GM12891 (cell line): ENCODE measurements around the gene AGFG2.

Source experiments
- PAX5 ChIP-seq: IDR thresholded peaks from 2 replicates; pipeline ENCODE4 v1.6.1; 2011; ENCODE audit warnings: low read length, moderate library complexity, mild to moderate bottlenecking; ENCODE audit not compliant: insufficient read depth, severe bottlenecking
- POLR2A ChIP-seq: IDR thresholded peaks from 2 replicates; pipeline ENCODE4 v1.6.1; 2011; ENCODE audit warnings: low read depth, low read length, control low read depth
- POLR2AphosphoS5 ChIP-seq: IDR thresholded peaks from 2 replicates; pipeline ENCODE4 v1.6.1; 2011; ENCODE audit warnings: low read depth, low read length, control low read depth
- POU2F2 ChIP-seq: IDR thresholded peaks from 2 replicates; pipeline ENCODE4 v1.6.1; 2011; ENCODE audit warnings: low read depth, mild to moderate bottlenecking, control low read depth, low read length, moderate library complexity
- TAF1 ChIP-seq: IDR thresholded peaks from 2 replicates; pipeline ENCODE4 v1.6.1; 2011; ENCODE audit warnings: low read depth, low read length, control low read depth

DNA sequence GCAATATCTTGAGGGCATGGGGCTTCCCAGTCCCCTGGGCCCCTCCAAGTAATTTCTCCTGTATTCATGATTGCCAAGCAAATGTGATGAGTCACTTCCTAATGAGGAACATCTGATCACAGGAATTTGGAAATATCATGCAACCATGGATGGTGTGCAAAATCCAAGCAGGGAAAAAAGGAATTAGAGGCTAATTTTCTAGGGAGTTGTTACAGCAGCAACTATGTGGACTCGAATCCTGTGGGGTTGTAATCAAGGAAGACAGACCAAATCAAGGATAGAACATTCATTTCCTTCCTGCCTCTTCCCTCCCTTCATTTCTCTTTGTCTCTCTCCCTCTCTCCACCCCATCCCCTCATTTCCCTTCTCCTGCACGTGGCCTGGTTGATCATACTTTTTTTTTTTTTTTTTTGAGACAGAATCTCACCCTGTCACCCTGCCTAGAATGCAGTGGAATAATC lies 23.9 kb upstream of the AGFG2 start:
- no peak for TF ChIP-seq TAF1
- no peak for TF ChIP-seq POLR2A
- TF ChIP-seq POLR2AphosphoS5 = no peak
- no peak for TF ChIP-seq POU2F2
- no peak for TF ChIP-seq PAX5
